ENCODE measurements around the gene CCBE1. TPM values are rescaled to one million over a fixed set of nuclear protein-coding genes. Genes with fewer than 3 reads are reported as not detected.
"Not testable (repeated sequence)": the region's sequence is repeated elsewhere in the genome, so short reads cannot be mapped to it uniquely, and the experiment has no call there.

The CCBE1 gene
- total RNA-seq, 1 experiment from 2014 or later: 0.09 TPM

DNA sequence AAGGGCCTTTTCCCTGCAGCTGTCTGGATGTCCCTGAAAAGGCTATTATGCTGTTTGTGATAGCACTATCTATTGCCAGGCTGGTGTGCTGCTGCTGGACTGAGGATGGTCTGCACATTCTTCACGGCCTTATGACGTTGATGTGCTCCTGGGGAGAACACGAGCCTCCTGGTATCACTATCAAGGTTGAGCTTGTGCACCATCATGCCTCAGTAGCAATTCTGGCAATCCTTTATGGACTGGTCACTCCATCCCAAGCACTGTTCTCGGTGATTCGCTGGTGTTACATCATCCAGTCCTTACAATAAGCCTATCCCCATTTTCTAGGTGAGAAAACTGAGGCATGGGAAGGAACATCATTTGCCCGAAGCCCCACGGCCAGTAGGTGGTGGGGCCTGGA, 18.2 kb upstream of the CCBE1 start:
- DNase-seq: no peak
- Histone ChIP-seq H3K4me1 (no peaks in the 10 kb centered on the region), H3K36me3 (ENCODE audit: control insufficient read depth, insufficient read depth, low read length) (no peaks in the 10 kb centered on the region), H3K4me3 (ENCODE audit: low read depth, low read length) (no peak overlapping the region), H3K9me3 (no peaks in the 10 kb centered on the region), H3K27me3 (replicated peaks; ENCODE audit: control insufficient read depth, insufficient read depth, low read length) (no peaks in the 10 kb centered on the region)
- CTCF ChIA-PET: no interaction called here
- H3K4me1 Mint-ChIP-seq (ENCODE audit: low read depth, unreplicated experiment): no peaks in the 10 kb centered on the region
- no peak overlapping the region for H3K4me3 Mint-ChIP-seq (ENCODE audit: unreplicated experiment)
- TF ChIP-seq, protein P1, sequence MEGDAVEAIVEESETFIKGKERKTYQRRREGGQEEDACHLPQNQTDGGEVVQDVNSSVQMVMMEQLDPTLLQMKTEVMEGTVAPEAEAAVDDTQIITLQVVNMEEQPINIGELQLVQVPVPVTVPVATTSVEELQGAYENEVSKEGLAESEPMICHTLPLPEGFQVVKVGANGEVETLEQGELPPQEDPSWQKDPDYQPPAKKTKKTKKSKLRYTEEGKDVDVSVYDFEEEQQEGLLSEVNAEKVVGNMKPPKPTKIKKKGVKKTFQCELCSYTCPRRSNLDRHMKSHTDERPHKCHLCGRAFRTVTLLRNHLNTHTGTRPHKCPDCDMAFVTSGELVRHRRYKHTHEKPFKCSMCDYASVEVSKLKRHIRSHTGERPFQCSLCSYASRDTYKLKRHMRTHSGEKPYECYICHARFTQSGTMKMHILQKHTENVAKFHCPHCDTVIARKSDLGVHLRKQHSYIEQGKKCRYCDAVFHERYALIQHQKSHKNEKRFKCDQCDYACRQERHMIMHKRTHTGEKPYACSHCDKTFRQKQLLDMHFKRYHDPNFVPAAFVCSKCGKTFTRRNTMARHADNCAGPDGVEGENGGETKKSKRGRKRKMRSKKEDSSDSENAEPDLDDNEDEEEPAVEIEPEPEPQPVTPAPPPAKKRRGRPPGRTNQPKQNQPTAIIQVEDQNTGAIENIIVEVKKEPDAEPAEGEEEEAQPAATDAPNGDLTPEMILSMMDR (IDR thresholded peaks at IDR 0.05; ENCODE audit: insufficient read depth in 1 of 2, low read depth in 1 of 2, low read length in 1 of 2, severe bottlenecking in 1 of 2, unreplicated experiment in 1 of 2): no peak
- H3K36me3 Mint-ChIP-seq (ENCODE audit: insufficient read depth, unreplicated experiment): no peaks in the 10 kb centered on the region
- H3K9me3 Mint-ChIP-seq (ENCODE audit: unreplicated experiment): no peaks in the 10 kb centered on the region
- H3K27me3 Mint-ChIP-seq (ENCODE audit: insufficient read depth, unreplicated experiment): no peaks in the 10 kb centered on the region
- BruUV-seq (replicated peaks): no TSS peak
- intact Hi-C loops (cut with micrococcal nuclease; ENCODE audit: unreplicated experiment): no loop called here
- POLR2A ChIA-PET: no interaction called here
- H3K27ac Mint-ChIP-seq (ENCODE audit: unreplicated experiment): no peak overlapping the region

DNA sequence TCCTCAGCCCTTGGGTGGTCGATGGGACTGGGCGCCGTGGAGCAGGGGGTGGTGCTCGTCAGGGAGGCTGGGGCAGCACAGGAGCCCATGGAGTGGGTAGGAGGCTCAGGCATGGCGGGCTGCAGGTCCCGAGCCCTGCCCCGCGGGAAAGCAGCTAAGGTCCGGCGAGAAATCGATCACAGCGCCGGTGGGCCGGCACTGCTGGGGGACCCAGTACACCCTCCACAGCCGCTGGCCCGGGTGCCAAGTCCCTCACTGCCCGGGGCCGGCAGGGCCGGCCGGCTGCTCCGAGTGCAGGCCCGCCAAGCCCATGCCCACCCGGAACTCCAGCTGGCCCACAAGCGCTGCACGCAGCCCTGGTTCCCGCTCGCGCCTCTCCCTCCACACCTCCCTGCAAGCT, 16.9 kb upstream of the CCBE1 start:
- H3K4me3 ChIP-seq (ENCODE audit: low read depth, low read length); H3K27me3 Mint-ChIP-seq (ENCODE audit: insufficient read depth, unreplicated experiment); intact Hi-C loops (cut with micrococcal nuclease; ENCODE audit: unreplicated experiment); H3K9me3 Mint-ChIP-seq (ENCODE audit: unreplicated experiment); CTCF ChIA-PET; POLR2A ChIA-PET; DNase-seq; H3K9me3 ChIP-seq; H3K4me1 Mint-ChIP-seq (ENCODE audit: low read depth, unreplicated experiment); H3K36me3 Mint-ChIP-seq (ENCODE audit: insufficient read depth, unreplicated experiment); H3K4me1 ChIP-seq; H3K36me3 ChIP-seq (ENCODE audit: control insufficient read depth, insufficient read depth, low read length); H3K4me3 Mint-ChIP-seq (ENCODE audit: unreplicated experiment); H3K27ac Mint-ChIP-seq (ENCODE audit: unreplicated experiment); BruUV-seq (replicated peaks); H3K27me3 ChIP-seq (replicated peaks; ENCODE audit: control insufficient read depth, insufficient read depth, low read length): not testable (repeated sequence)

DNA sequence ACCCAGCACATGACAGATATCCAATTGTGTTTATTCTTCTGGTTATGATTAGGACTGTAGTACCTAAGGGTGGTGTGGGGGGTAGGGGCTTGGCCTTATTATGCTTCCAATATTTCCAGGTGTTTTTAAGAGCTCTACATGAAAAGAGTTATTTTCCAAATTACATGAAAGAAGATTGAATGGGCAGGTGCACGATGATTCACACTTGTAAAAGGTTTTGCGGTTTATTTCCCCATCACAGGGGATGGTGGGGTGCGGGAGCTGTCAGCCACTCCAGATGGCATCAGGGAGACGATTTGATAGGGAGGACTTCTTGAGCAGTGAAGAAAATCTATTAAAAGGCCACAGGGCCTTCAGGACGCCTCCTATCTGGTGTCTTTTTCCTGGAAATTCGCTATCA, 15.1 kb upstream of the CCBE1 start:
- POLR2A ChIA-PET: no interaction called here
- CTCF ChIA-PET: no interaction called here
- no peaks in the 10 kb centered on the region for H3K36me3 Mint-ChIP-seq (ENCODE audit: insufficient read depth, unreplicated experiment)

More for the DNA sequence above, 15.1 kb upstream of the CCBE1 start:
- Mint-ChIP-seq H3K4me3 (ENCODE audit: unreplicated experiment) (no peak overlapping the region), H3K27me3 (ENCODE audit: insufficient read depth, unreplicated experiment) (no peaks in the 10 kb centered on the region), H3K9me3 (ENCODE audit: unreplicated experiment) (no peaks in the 10 kb centered on the region), H3K27ac (ENCODE audit: unreplicated experiment) (no peak overlapping the region), H3K4me1 (ENCODE audit: low read depth, unreplicated experiment) (no peaks in the 10 kb centered on the region)
- Histone ChIP-seq H3K36me3 (ENCODE audit: control insufficient read depth, insufficient read depth, low read length) (no peaks in the 10 kb centered on the region), H3K9me3 (no peaks in the 10 kb centered on the region), H3K4me3 (ENCODE audit: low read depth, low read length) (no peak overlapping the region), H3K27me3 (replicated peaks; ENCODE audit: control insufficient read depth, insufficient read depth, low read length) (no peaks in the 10 kb centered on the region), H3K4me1 (no peaks in the 10 kb centered on the region)
- DNase-seq: no peak
- TF ChIP-seq, protein P1 (IDR thresholded peaks at IDR 0.05; ENCODE audit: insufficient read depth in 1 of 2, low read depth in 1 of 2, low read length in 1 of 2, severe bottlenecking in 1 of 2, unreplicated experiment in 1 of 2): no peak
- intact Hi-C loops (cut with micrococcal nuclease; ENCODE audit: unreplicated experiment): no loop called here
- no TSS peak for BruUV-seq (replicated peaks)
